Mononuclear cell (primary cell): Measurements from ENCODE around the gene TUT4. TPM values are rescaled to one million over a fixed set of nuclear protein-coding genes. Genes with fewer than 3 reads are reported as not detected.

ENCODE experiments used
- H3K27me3 ChIP-seq: 2 replicates; pipeline ENCODE4 v1.6.0; 2011; ENCODE audit warnings: low read length, control low read depth; ENCODE audit not compliant: insufficient read depth
- H3K4me1 ChIP-seq: 2 replicates; pipeline ENCODE4 v1.5.1; 2011; ENCODE audit warnings: mild to moderate bottlenecking, low read length, control low read depth; ENCODE audit not compliant: insufficient read depth
- H3K4me3 ChIP-seq: 2 replicates; pipeline ENCODE4 v1.5.1; 2011; ENCODE audit warnings: mild to moderate bottlenecking, low read length, moderate library complexity
- H3K9me3 ChIP-seq: 2 replicates; pipeline ENCODE4 v1.5.1; 2011; ENCODE audit warnings: low read depth, mild to moderate bottlenecking, control low read depth, low read length
- total RNA-seq: library from RNA; depleted of rRNA; stranded (reverse); fragments of >200 nt; gene quantifications from one replicate; pipeline ENCODE4 v1.2.3, GENCODE V29; 2012

Gene TUT4
- total RNA-seq, 1 donor, result 136 TPM

- Histone ChIP-seq H3K27me3 (no peaks in the 10 kb centered on the region), H3K9me3 (no peaks in the 10 kb centered on the region), H3K4me3 (no peak overlapping the region), H3K4me1 (peaks cover 6% of the 10 kb centered on the region)
These were observed 70.4 kb downstream of the TUT4 start for GRCh38 chr1:52482326-52483004.

DNA sequence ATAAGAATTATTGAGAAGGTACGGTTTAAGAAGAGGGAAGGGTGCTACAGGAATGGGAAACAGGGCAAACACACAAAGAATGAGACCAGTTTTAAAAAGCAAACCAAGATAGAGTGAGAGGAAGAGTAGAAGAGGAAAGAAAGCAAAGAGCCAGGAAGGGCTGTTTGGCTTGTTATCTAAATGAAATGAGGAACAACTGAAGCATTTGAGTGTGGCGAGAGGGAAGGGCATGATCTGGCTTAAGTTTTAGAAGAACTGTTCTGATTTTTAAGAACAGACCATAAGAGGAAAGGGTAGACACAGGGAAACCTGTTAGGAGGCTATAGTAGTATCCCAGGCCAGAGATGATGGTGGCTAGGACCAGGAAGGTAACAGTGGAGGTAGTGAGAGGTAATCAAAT is 73.8 kb downstream of the TUT4 start:
- Histone ChIP-seq H3K27me3 (no peaks in the 10 kb centered on the region), H3K4me1 (peaks cover 6% of the 10 kb centered on the region), H3K9me3 (no peaks in the 10 kb centered on the region), H3K4me3 (no peak overlapping the region)

DNA sequence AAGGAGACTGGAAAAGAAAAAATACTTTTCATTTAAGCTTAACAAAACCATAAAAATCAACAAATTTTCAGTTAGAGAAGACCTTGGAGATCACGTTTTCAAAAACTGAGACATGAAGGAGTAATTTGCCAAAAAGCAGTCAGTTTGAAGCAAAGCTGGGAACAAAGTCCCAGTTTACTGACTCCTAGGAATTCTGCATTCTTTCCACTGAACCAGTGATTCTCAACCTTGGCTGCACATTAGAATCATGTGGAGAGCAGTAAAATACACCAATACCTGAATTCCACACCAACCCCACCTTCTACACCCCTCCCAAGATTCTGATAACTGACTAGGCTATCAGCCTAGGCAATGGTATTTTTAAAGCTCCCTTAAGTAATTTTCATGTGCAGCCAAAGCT is 75.0 kb downstream of the TUT4 start:
- peaks cover 6% of the 10 kb centered on the region for H3K4me1 ChIP-seq
- H3K27me3 ChIP-seq, result no peaks in the 10 kb centered on the region
- H3K4me3 ChIP-seq, result no peak overlapping the region
- H3K9me3 ChIP-seq, result no peaks in the 10 kb centered on the region

DNA sequence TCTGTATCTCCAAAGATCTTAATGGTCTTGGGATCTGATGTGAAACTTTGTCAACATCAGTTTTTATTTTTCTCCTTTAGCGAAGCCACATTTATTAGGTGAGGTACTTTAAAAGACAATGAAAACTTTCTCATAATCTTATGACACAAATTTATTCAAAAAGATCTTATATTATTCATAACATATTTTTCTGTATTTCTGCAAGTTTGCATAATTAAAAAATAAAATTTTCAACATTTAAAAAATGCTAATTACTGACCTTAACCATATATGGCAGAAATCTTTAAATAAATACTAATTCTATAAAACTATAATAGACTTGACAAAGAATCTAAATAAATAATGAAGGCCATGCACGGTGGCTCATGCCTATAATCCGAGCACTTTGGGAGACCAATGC is 75.9 kb downstream of the TUT4 start:
- no peaks in the 10 kb centered on the region for H3K9me3 ChIP-seq
- peaks cover 6% of the 10 kb centered on the region for H3K4me1 ChIP-seq
- no peaks in the 10 kb centered on the region for H3K27me3 ChIP-seq
- no peak overlapping the region for H3K4me3 ChIP-seq

DNA sequence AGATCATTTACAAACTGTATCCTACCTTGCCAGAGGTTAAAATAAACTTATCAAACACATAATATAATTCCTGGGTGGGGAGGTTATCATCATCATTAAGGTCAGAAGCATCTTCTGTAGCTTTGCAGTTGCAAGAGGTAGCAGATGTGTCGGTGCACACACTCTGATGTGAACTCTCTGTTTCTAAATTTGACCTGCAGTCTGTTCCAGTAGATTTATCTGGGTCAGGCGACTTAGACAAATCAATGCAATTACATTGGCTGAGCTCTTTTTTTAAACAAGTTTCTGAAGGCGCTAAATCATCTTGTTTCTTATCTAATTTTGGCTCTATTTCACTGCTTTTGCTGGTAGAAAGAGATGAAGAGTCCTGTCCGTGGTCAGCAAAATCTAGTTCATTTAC is 78.1 kb downstream of the TUT4 start:
- Histone ChIP-seq H3K4me3 (no peak overlapping the region), H3K4me1 (peaks cover 6% of the 10 kb centered on the region), H3K27me3 (no peaks in the 10 kb centered on the region), H3K9me3 (no peaks in the 10 kb centered on the region)

DNA sequence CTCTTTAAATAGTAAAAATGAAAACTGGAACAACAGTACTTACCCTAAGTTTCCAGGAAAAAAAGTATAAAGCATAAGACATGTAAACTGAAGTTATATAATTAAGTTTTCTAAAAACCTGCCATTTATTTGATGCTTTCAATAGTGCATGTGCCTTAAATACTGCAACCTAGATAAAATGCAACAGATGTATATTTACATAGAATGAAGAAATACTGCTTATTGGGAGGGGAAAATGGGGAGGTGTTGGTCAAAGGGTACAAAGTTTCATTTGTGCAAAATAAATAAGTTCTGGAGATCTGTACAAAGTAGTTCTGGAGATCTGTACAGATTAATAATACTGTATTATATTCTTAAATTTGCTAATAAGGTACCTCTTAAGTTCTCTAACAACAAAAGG is 79.9 kb downstream of the TUT4 start:
- Histone ChIP-seq H3K9me3 (no peaks in the 10 kb centered on the region), H3K4me3 (no peak overlapping the region), H3K4me1 (no peaks in the 10 kb centered on the region), H3K27me3 (no peaks in the 10 kb centered on the region)

- no peaks in the 10 kb centered on the region for H3K27me3 ChIP-seq
- no peak overlapping the region for H3K4me3 ChIP-seq
- no peaks in the 10 kb centered on the region for H3K9me3 ChIP-seq
These were observed 80.5 kb downstream of the TUT4 start for GRCh38 chr1:52472384-52472783.

GRCh38 chr1:52469108-52469507 is 83.8 kb downstream of the TUT4 start:
- Histone ChIP-seq H3K4me3 (no peak overlapping the region), H3K4me1 (no peaks in the 10 kb centered on the region), H3K9me3 (no peaks in the 10 kb centered on the region), H3K27me3 (no peaks in the 10 kb centered on the region)

More at GRCh38 chr1:52472384-52472783, 80.5 kb downstream of the TUT4 start:
- no peaks in the 10 kb centered on the region for H3K4me1 ChIP-seq

GRCh38 chr1:52463891-52464290 is 89.0 kb downstream of the TUT4 start:
- Histone ChIP-seq H3K4me3 (no peak overlapping the region), H3K27me3 (no peaks in the 10 kb centered on the region), H3K4me1 (no peaks in the 10 kb centered on the region), H3K9me3 (no peaks in the 10 kb centered on the region)

GRCh38 chr1:52461821-52462220 is 91.1 kb downstream of the TUT4 start:
- no peaks in the 10 kb centered on the region for H3K4me1 ChIP-seq
- no peaks in the 10 kb centered on the region for H3K27me3 ChIP-seq
- H3K9me3 ChIP-seq, result no peaks in the 10 kb centered on the region
- H3K4me3 ChIP-seq, result no peak overlapping the region

- no peaks in the 10 kb centered on the region for H3K4me1 ChIP-seq
- H3K9me3 ChIP-seq, result no peaks in the 10 kb centered on the region
- no peaks in the 10 kb centered on the region for H3K27me3 ChIP-seq
- no peak overlapping the region for H3K4me3 ChIP-seq
These were observed 92.2 kb downstream of the TUT4 start for GRCh38 chr1:52460694-52461093.

DNA sequence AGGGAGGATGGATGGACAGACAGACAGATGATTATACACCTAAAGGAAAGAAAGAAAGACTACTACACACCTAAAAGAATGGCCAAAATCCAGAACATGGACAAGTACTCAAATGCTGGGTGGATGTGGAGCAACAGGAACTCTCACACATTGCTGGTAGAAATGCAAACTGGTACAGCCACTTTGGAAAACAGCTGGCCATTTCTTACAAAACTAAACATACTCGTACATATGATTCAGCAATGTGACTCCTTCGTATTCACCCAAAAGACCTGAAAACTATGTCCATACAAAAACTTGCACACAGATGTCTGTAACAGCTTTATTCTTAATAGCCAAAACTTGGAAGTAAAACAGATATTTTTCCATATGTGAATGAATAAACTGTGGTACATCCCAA is 97.2 kb downstream of the TUT4 start:
- Histone ChIP-seq H3K9me3 (no peaks in the 10 kb centered on the region), H3K27me3 (no peaks in the 10 kb centered on the region), H3K4me1 (no peaks in the 10 kb centered on the region), H3K4me3 (no peak overlapping the region)

- H3K27me3 ChIP-seq, result no peaks in the 10 kb centered on the region
- no peaks in the 10 kb centered on the region for H3K4me1 ChIP-seq
- H3K9me3 ChIP-seq, result no peaks in the 10 kb centered on the region
- H3K4me3 ChIP-seq, result no peak overlapping the region
These were observed 98.1 kb downstream of the TUT4 start for GRCh38 chr1:52454779-52455178.

DNA sequence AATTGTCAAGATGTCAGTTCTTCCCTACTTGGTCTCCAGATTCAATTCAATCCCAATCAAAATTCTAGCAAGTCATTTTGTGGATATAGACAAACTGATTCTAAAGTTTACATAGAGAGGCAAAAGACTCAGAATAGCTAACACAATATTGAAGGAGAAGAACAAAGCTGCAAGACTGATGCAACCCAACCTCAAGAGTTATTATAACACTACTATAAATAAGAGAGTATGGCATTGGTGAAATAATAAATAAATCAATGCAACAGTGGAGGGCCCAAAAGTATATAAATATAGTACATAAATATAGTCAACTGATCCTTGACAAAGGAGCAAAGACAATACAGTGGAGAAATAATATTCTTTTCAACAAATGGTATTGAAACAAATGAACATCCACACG is 98.8 kb downstream of the TUT4 start:
- Histone ChIP-seq H3K9me3 (no peaks in the 10 kb centered on the region), H3K27me3 (no peaks in the 10 kb centered on the region), H3K4me3 (no peak overlapping the region), H3K4me1 (no peaks in the 10 kb centered on the region)

- H3K4me3 ChIP-seq, result no peak overlapping the region
- peaks cover 8% of the 10 kb centered on the region for H3K4me1 ChIP-seq
- no peaks in the 10 kb centered on the region for H3K27me3 ChIP-seq
These were observed 108.4 kb downstream of the TUT4 start for GRCh38 chr1:52444463-52444862.

GRCh38 chr1:52439976-52440375 is 112.9 kb downstream of the TUT4 start:
- H3K4me1 ChIP-seq, result peaks cover 14% of the 10 kb centered on the region
- no peak overlapping the region for H3K4me3 ChIP-seq
- no peaks in the 10 kb centered on the region for H3K9me3 ChIP-seq
- H3K27me3 ChIP-seq, result no peaks in the 10 kb centered on the region

More at GRCh38 chr1:52444463-52444862, 108.4 kb downstream of the TUT4 start:
- H3K9me3 ChIP-seq, result no peaks in the 10 kb centered on the region
